ENCODE results near the gene MRPL52.

DNA sequence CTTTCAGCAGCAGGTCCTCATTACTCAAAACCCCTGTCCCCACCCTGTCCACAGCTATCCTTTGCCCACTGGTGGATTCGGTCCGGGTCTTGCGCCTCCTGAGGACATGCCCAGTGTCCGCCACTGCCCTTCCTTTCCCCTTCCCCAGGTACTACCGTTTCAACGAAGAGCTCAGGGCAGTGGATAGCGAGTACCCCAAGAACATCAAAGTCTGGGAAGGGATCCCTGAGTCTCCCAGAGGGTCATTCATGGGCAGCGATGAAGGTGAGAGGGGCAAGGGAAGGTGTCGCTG, 15.4 kb downstream of the MRPL52 start:
- TF ChIP-seq, protein P1, sequence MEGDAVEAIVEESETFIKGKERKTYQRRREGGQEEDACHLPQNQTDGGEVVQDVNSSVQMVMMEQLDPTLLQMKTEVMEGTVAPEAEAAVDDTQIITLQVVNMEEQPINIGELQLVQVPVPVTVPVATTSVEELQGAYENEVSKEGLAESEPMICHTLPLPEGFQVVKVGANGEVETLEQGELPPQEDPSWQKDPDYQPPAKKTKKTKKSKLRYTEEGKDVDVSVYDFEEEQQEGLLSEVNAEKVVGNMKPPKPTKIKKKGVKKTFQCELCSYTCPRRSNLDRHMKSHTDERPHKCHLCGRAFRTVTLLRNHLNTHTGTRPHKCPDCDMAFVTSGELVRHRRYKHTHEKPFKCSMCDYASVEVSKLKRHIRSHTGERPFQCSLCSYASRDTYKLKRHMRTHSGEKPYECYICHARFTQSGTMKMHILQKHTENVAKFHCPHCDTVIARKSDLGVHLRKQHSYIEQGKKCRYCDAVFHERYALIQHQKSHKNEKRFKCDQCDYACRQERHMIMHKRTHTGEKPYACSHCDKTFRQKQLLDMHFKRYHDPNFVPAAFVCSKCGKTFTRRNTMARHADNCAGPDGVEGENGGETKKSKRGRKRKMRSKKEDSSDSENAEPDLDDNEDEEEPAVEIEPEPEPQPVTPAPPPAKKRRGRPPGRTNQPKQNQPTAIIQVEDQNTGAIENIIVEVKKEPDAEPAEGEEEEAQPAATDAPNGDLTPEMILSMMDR (CRISPR knock-in tag; IDR thresholded peaks at IDR 0.05), result no peak
- TF ChIP-seq, protein P2, sequence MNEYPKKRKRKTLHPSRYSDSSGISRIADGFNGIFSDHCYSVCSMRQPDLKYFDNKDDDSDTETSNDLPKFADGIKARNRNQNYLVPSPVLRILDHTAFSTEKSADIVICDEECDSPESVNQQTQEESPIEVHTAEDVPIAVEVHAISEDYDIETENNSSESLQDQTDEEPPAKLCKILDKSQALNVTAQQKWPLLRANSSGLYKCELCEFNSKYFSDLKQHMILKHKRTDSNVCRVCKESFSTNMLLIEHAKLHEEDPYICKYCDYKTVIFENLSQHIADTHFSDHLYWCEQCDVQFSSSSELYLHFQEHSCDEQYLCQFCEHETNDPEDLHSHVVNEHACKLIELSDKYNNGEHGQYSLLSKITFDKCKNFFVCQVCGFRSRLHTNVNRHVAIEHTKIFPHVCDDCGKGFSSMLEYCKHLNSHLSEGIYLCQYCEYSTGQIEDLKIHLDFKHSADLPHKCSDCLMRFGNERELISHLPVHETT (CRISPR knock-in tag; conservative IDR thresholded peaks at IDR 0.05), result no peak
- TF ChIP-seq ZMYM2 (CRISPR knock-in tag; IDR thresholded peaks at IDR 0.05), result no peak
- TF ChIP-seq, protein P3, sequence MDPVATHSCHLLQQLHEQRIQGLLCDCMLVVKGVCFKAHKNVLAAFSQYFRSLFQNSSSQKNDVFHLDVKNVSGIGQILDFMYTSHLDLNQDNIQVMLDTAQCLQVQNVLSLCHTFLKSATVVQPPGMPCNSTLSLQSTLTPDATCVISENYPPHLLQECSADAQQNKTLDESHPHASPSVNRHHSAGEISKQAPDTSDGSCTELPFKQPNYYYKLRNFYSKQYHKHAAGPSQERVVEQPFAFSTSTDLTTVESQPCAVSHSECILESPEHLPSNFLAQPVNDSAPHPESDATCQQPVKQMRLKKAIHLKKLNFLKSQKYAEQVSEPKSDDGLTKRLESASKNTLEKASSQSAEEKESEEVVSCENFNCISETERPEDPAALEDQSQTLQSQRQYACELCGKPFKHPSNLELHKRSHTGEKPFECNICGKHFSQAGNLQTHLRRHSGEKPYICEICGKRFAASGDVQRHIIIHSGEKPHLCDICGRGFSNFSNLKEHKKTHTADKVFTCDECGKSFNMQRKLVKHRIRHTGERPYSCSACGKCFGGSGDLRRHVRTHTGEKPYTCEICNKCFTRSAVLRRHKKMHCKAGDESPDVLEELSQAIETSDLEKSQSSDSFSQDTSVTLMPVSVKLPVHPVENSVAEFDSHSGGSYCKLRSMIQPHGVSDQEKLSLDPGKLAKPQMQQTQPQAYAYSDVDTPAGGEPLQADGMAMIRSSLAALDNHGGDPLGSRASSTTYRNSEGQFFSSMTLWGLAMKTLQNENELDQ (CRISPR knock-in tag; IDR thresholded peaks at IDR 0.05; ENCODE audit: borderline replicate concordance), result no peak
- TF ChIP-seq SP1 (IDR thresholded peaks at IDR 0.05), result no peak
- TF ChIP-seq SP1 (CRISPR knock-in tag; IDR thresholded peaks at IDR 0.05), result no peak

Data from HepG2 (cell line).